Right atrium auricular region (tissue), 2 donors: ENCODE measurements around the gene SNRNP40. TPM values are rescaled to one million over a fixed set of nuclear protein-coding genes. Genes with fewer than 3 reads are reported as not detected.

Source experiments
- DNase-seq: peaks from one replicate; pipeline ENCODE4 v3.0.0-alpha.2; 2019; ENCODE audit warnings: low spot score
- H3K27ac ChIP-seq, 2 donors: fragments of 200-600 bp; sonication (generic); 1 replicate in 1 of 2; 2 replicates in 1 of 2; pipeline ENCODE4 v1.5.1; 2016 to 2019
- H3K27me3 ChIP-seq, 2 donors: fragments of 200-600 bp; sonication (generic); one replicate each; pipeline versions ENCODE4 v1.5.1 to v1.6.0; 2017 to 2019
- H3K36me3 ChIP-seq: fragments of 200-600 bp; sonication (generic); one replicate; pipeline ENCODE4 v1.5.1; 2016
- H3K4me1 ChIP-seq, 2 donors: fragments of 200-600 bp; sonication (generic); one replicate each; pipeline versions ENCODE4 v1.5.1 to v1.6.0; 2017 to 2019
- H3K4me3 ChIP-seq, 2 donors: fragments of 200-600 bp; sonication (generic); 1 replicate in 1 of 2; 2 replicates in 1 of 2; pipeline ENCODE4 v1.5.1; 2017 to 2019; ENCODE audit warnings: mild to moderate bottlenecking in 1 of 2, moderate library complexity in 1 of 2
- H3K9me3 ChIP-seq, 2 donors: fragments of 200-600 bp; sonication (generic); one replicate each; pipeline ENCODE4 v1.5.1; 2019
- total RNA-seq, 2 donors: library from RNA; depleted of rRNA; stranded (reverse); fragments of >200 nt; gene quantifications; one replicate each; pipeline ENCODE4 v1.1.0, GENCODE V29; 2016
- TF ChIP-seq, protein P1 (sequence below), 2 donors: fragments of 200-600 bp; sonication (generic); IDR thresholded peaks; one replicate each; pipeline ENCODE4 v1.5.1; 2019; ENCODE audit warnings: antibody characterized with exemption in 2 of 2

The SNRNP40 gene
- total RNA-seq, 2 donors from 2014 or later: 20.6 to 20.7 TPM

GRCh38 chr1:31315902-31316301 is 19.3 kb upstream of the SNRNP40 start:
- Histone ChIP-seq H3K9me3 (no peaks in the 10 kb centered on the region), H3K27me3 (no peaks in the 10 kb centered on the region), H3K27ac (no peak overlapping the region), H3K4me3 (no peak overlapping the region), H3K4me1 (no peaks in the 10 kb centered on the region), H3K36me3 (peaks cover 58% of the 10 kb centered on the region)
- no peak for DNase-seq
- TF ChIP-seq, protein P1, sequence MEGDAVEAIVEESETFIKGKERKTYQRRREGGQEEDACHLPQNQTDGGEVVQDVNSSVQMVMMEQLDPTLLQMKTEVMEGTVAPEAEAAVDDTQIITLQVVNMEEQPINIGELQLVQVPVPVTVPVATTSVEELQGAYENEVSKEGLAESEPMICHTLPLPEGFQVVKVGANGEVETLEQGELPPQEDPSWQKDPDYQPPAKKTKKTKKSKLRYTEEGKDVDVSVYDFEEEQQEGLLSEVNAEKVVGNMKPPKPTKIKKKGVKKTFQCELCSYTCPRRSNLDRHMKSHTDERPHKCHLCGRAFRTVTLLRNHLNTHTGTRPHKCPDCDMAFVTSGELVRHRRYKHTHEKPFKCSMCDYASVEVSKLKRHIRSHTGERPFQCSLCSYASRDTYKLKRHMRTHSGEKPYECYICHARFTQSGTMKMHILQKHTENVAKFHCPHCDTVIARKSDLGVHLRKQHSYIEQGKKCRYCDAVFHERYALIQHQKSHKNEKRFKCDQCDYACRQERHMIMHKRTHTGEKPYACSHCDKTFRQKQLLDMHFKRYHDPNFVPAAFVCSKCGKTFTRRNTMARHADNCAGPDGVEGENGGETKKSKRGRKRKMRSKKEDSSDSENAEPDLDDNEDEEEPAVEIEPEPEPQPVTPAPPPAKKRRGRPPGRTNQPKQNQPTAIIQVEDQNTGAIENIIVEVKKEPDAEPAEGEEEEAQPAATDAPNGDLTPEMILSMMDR (IDR thresholded peaks at IDR 0.05): no peak

DNA sequence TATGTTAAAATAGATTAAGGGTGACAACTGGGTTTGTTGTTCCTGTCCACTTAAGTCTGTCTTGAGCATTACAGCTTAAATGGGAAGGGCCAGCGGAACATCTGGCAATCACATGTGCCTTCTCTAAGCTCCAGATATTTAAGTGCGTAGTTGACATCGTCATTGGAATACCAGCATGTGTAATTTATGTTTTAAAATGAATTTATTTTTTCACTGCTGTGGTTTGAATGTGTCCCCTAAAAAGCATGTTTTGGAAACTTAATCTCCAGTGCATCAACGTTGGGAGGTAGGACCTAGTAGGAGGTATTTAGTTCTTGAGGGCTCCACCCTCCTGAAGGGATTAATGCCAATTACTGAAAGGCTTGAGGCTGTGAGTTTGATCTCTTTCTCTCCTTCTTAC is 13.6 kb upstream of the SNRNP40 start:
- H3K27ac ChIP-seq: no peak overlapping the region
- H3K36me3 ChIP-seq: peaks cover 37% of the 10 kb centered on the region
- no peaks in the 10 kb centered on the region for H3K9me3 ChIP-seq
- TF ChIP-seq, protein P1 (IDR thresholded peaks at IDR 0.05): no peak
- H3K4me1 ChIP-seq: no peaks in the 10 kb centered on the region
- DNase-seq: no peak
- H3K4me3 ChIP-seq: no peak overlapping the region
- no peaks in the 10 kb centered on the region for H3K27me3 ChIP-seq

- no peaks in the 10 kb centered on the region for H3K9me3 ChIP-seq
- H3K27ac ChIP-seq: no peak overlapping the region
- peaks cover 27% of the 10 kb centered on the region for H3K36me3 ChIP-seq
- DNase-seq: no peak
- no peaks in the 10 kb centered on the region for H3K4me1 ChIP-seq
- no peak overlapping the region for H3K4me3 ChIP-seq
- TF ChIP-seq, protein P1 (IDR thresholded peaks at IDR 0.05): no peak
- no peaks in the 10 kb centered on the region for H3K27me3 ChIP-seq
Measured at GRCh38 chr1:31308036-31308435, 11.4 kb upstream of the SNRNP40 start.

GRCh38 chr1:31306278-31306677 is 9.7 kb upstream of the SNRNP40 start:
- H3K4me1 ChIP-seq: no peaks in the 10 kb centered on the region

DNA sequence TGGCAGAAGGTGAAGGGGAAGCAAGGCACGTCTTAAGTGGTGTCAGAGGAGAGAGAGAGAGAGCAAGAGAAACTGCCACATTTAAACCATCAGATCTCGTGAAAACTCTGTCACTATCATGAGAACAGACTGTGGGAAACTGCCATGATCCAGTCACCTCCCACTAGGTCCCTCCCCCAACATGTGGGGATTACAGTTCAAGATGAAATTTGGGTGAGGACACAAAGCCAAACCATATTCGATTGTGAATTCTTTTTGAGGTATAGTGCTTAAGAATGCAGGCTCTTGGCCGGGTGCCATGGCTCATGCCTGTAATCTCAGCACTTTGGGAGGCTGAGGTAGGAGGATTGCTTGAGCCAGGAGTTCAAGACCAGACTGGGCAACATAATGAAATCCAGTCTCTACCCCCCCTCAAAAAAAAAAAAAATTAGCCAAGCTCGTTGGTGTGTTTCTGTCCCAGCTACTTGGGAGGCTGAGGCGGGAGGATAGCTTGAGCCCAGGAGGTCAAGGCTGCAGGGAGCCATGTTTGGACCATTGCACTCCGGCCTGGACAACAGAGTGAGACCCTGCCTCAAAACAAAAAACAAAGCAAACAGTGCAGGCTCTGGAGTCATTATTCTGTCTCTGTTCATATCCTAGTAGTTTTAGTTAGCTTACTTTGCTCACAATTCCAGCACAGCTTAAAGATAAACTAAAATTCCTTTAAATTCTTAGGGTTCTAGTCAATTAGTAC is 6.3 kb upstream of the SNRNP40 start:
- TF ChIP-seq, protein P1 (IDR thresholded peaks at IDR 0.05): no peak
- H3K36me3 ChIP-seq: no peaks in the 10 kb centered on the region
- peaks cover 0 to 13% of the 10 kb centered on the region in 2 donors for H3K4me1 ChIP-seq
- DNase-seq: no peak
- H3K27me3 ChIP-seq: no peaks in the 10 kb centered on the region
- no peaks in the 10 kb centered on the region for H3K9me3 ChIP-seq
- no peak overlapping the region for H3K27ac ChIP-seq
- no peak overlapping the region for H3K4me3 ChIP-seq

More at GRCh38 chr1:31306278-31306677, 9.7 kb upstream of the SNRNP40 start:
- no peaks in the 10 kb centered on the region for H3K27me3 ChIP-seq
- no peak for DNase-seq
- H3K36me3 ChIP-seq: peaks cover 12% of the 10 kb centered on the region
- no peak overlapping the region for H3K4me3 ChIP-seq
- TF ChIP-seq, protein P1 (IDR thresholded peaks at IDR 0.05): no peak
- no peaks in the 10 kb centered on the region for H3K9me3 ChIP-seq
- no peak overlapping the region for H3K27ac ChIP-seq

GRCh38 chr1:31300193-31300592 is 3.6 kb upstream of the SNRNP40 start:
- TF ChIP-seq, protein P1 (IDR thresholded peaks at IDR 0.05): no peak
- no peak overlapping the region for H3K4me3 ChIP-seq
- H3K4me1 ChIP-seq: peaks cover 0 to 25% of the 10 kb centered on the region in 2 donors
- no peaks in the 10 kb centered on the region for H3K36me3 ChIP-seq
- DNase-seq: no peak
- no peak overlapping the region for H3K27ac ChIP-seq
- no peaks in the 10 kb centered on the region for H3K27me3 ChIP-seq
- no peaks in the 10 kb centered on the region for H3K9me3 ChIP-seq
